K562 (cell line): ENCODE measurements around the gene LZTS2. TPM values are rescaled to one million over a fixed set of nuclear protein-coding genes. Genes with fewer than 3 reads are reported as not detected.
A peak's percentile ranks its signal among the peaks of the same experiment; 100 is the strongest.
"Not testable (repeated sequence)": the region's sequence is repeated elsewhere in the genome, so short reads cannot be mapped to it uniquely, and the experiment has no call there.

Source experiments
- ATAC-seq: fragments of 200-7000 bp; cut with Tn5 transposase; 3 replicates; pipeline ENCODE4 v1.9.1; 2020; ENCODE audit warnings: moderate library complexity
- BruUV-seq: library from RNA; stranded (reverse); fragments of 400-500 nt; replicated peaks from 2 replicates; lab custom pipeline; 2021; lab: Mats Ljungman, UMichigan
- CTCF ChIA-PET: fragments of 300-600 bp; formaldehyde crosslinking; extraction: SDS; loops from one replicate; lab custom pipeline; 2021; ENCODE audit warnings: low intra/inter-chr PET ratio; lab: Yijun Ruan, JAX
- POLR2A ChIA-PET: fragments of 300-600, 350-650 bp; sonication (Branson Sonifier 250); formaldehyde crosslinking; extraction: SDS; loops from one replicate; lab custom pipeline; 2021; ENCODE audit warnings: antibody characterized with exemption, inconsistent platforms; lab: Yijun Ruan, JAX
- DNase-seq, 4 experiments: peaks; one replicate each; pipeline versions ENCODE4 v3.0.0 to v3.0.0-alpha.2; 2011 to 2018; ENCODE audit warnings: low spot score in 3 of 4, mixed read lengths in 3 of 4; ENCODE audit errors: extremely low read depth in 1 of 4
- FAIRE-seq: peaks from 2 replicates; lab custom pipeline; 2011; peaks lifted over from hg19 to GRCh38; lab: Jason Lieb, UNC
- H2AFZ ChIP-seq: 2 replicates; pipeline ENCODE4 v1.6.0; 2011; ENCODE audit warnings: low read depth, low read length, control low read depth, inconsistent platforms
- H3K27ac ChIP-seq: fragments of 200-600 bp; 3 replicates; pipeline ENCODE4 v1.8.0; 2011; ENCODE audit warnings: low read depth, mild to moderate bottlenecking, control low read depth, inconsistent platforms, low read length, moderate library complexity, mixed read lengths; ENCODE audit errors: extremely low read depth
- H3K27me3 ChIP-seq, 2 experiments: fragments of 300-600 bp in 1 of 2; 2 replicates in 1 of 2; 3 replicates in 1 of 2; pipeline versions ENCODE4 v1.6.0 to v1.8.0; 2011; ENCODE audit warnings: inconsistent platforms in 2 of 2, low read length in 2 of 2, mild to moderate bottlenecking in 1 of 2, mixed read lengths in 1 of 2, moderate library complexity in 1 of 2; ENCODE audit not compliant: control insufficient read depth in 2 of 2, insufficient read depth in 2 of 2
- H3K36me3 ChIP-seq: fragments of 300-600 bp; 3 replicates; pipeline ENCODE4 v1.8.0; 2011; ENCODE audit warnings: mild to moderate bottlenecking, low read length, inconsistent platforms; ENCODE audit not compliant: control insufficient read depth, insufficient read depth
- H3K4me1 ChIP-seq, 2 experiments: fragments of 200-600 bp in 1 of 2; replicated peaks in 1 of 2; 2 replicates in 1 of 2; 3 replicates in 1 of 2; pipeline versions ENCODE4 v1.5.1 to v1.8.0; 2011; ENCODE audit warnings: inconsistent platforms in 2 of 2, low read length in 2 of 2, mild to moderate bottlenecking in 1 of 2, mixed read lengths in 1 of 2, moderate library complexity in 1 of 2; ENCODE audit not compliant: control insufficient read depth in 2 of 2, insufficient read depth in 2 of 2
- H3K4me2 ChIP-seq: 2 replicates; pipeline ENCODE4 v1.6.1; 2011; ENCODE audit warnings: low read length, control low read depth, inconsistent platforms, mixed read lengths; ENCODE audit not compliant: insufficient read depth
- H3K4me3 ChIP-seq: fragments of 200-600 bp; sonication (generic), shearing (Covaris generic); 2 replicates; pipeline ENCODE4 v1.5.1; 2016; ENCODE audit warnings: control low read depth, inconsistent platforms
- H3K79me2 ChIP-seq: fragments of 200-600 bp; 3 replicates; pipeline ENCODE4 v1.8.0; 2011; ENCODE audit warnings: low read length, inconsistent platforms; ENCODE audit not compliant: control insufficient read depth, insufficient read depth
- H3K9ac ChIP-seq, 2 experiments: 2 replicates each; pipeline versions ENCODE4 v1.6.0 to v1.6.1; 2011; ENCODE audit warnings: low read depth in 2 of 2, low read length in 2 of 2, control low read depth in 1 of 2, inconsistent platforms in 1 of 2, mild to moderate bottlenecking in 1 of 2, mixed read lengths in 1 of 2; ENCODE audit not compliant: insufficient read depth in 1 of 2
- H3K9me1 ChIP-seq: one replicate; pipeline ENCODE4 v1.6.0; 2011; ENCODE audit warnings: inconsistent platforms, mild to moderate bottlenecking, low read length, moderate library complexity; ENCODE audit not compliant: control insufficient read depth, insufficient read depth
- H3K9me3 ChIP-seq: replicated peaks from 2 replicates; pipeline ENCODE4 v1.5.1; 2011; ENCODE audit warnings: low read depth, low read length, inconsistent platforms; ENCODE audit not compliant: control insufficient read depth, insufficient read depth
- H4K20me1 ChIP-seq: replicated peaks from 2 replicates; pipeline ENCODE4 v1.6.1; 2011; ENCODE audit warnings: low read length, inconsistent platforms, mixed read lengths; ENCODE audit not compliant: control insufficient read depth, insufficient read depth
- DDX20 ChIP-seq: fragments of 450-650 bp; IDR thresholded peaks from 2 replicates; pipeline ENCODE4 v1.6.1; 2016; ENCODE audit warnings: missing genetic modification characterization, low read depth, mild to moderate bottlenecking, missing compliant biosample characterization, moderate library complexity
- HIVEP1 ChIP-seq: fragments of 250-450 bp; sonication (Bioruptor Pico); IDR thresholded peaks from 2 replicates; pipeline ENCODE4 v1.4.0; 2020; ENCODE audit warnings: mild to moderate bottlenecking
- NR4A1 ChIP-seq, 2 experiments: fragments of 250-450 bp in 1 of 2; fragments of 450-650 bp in 1 of 2; sonication (Bioruptor Pico) in 1 of 2; IDR thresholded peaks; 2 replicates each; pipeline versions ENCODE4 v1.4.0 to v1.6.1; 2016 to 2020; ENCODE audit warnings: mild to moderate bottlenecking in 2 of 2, missing compliant biosample characterization in 1 of 2, missing genetic modification characterization in 1 of 2, moderate library complexity in 1 of 2
- ZNF212 ChIP-seq: fragments of 450-650 bp; formaldehyde crosslinking; IDR thresholded peaks from 2 replicates; pipeline ENCODE4 v1.4.0; 2020; ENCODE audit warnings: mild to moderate bottlenecking
- WGBS: fragments of 100-300 bp; shearing (Covaris generic); methylation state at CpG from one replicate; pipeline ENCODE4 v1.1.6; 2016; ENCODE audit warnings: low coverage, mixed read lengths; ENCODE audit not compliant: insufficient coverage; ENCODE audit errors: missing lambda C conversion rate; 5-methylcytosine and 5-hydroxymethylcytosine counted together
- in situ Hi-C: fragments of 300-500 bp; cut with MboI; formaldehyde crosslinking; loops from 4 replicates; pipeline ENCODE4 v1.15.0; 2018; ENCODE audit warnings: inconsistent platforms, mixed read lengths
- intact Hi-C: fragments of 100-400 bp; cut with micrococcal nuclease; formaldehyde crosslinking; loops from 2 replicates; pipeline ENCODE4 v1.14.2; 2022
- polyA plus RNA-seq, 8 experiments: library from polyadenylated mRNA; depleted of rRNA in 4 of 8; stranded (reverse) in 5 of 8; unstranded in 3 of 8; fragments of >200 nt; fragmentation: Nextera tagmentation in 2 of 8; fragmentation: Illumina TruSeq in 1 of 8; extraction: Ambion mirVana in 2 of 8; extraction: Trizol in 1 of 8; gene quantifications; 2 replicates each; pipeline versions ENCODE4 v1.2.1 to v1.2.3, GENCODE V29; 2011 to 2014; ENCODE audit warnings: inconsistent platforms in 1 of 8, missing spikeins in 1 of 8
- total RNA-seq, 7 experiments: library from RNA; depleted of rRNA in 6 of 7; stranded (reverse); fragments of >200 nt in 6 of 7; fragmentation: Illumina TruSeq in 2 of 7; extraction: Trizol in 2 of 7; gene quantifications; 2 replicates each; pipeline versions ENCODE4 v1.2.1 to v1.2.3, GENCODE V29; 2011 to 2021; ENCODE audit warnings: low replicate concordance in 1 of 7
- TF ChIP-seq, protein P1 (sequence below): fragments of 250-450 bp; sonication (Bioruptor Pico); IDR thresholded peaks from 2 replicates; pipeline ENCODE4 v1.9.0; 2021; ENCODE audit warnings: mild to moderate bottlenecking
- TF ChIP-seq, protein P2 (sequence below): fragments of 250-450 bp; sonication (Bioruptor Pico); IDR thresholded peaks from 2 replicates; pipeline ENCODE4 v1.4.0; 2020
- TF ChIP-seq, protein P3 (sequence below), 2 experiments: fragments of 250-450 bp in 1 of 2; fragments of 450-650 bp in 1 of 2; sonication (Bioruptor Pico) in 1 of 2; IDR thresholded peaks; 2 replicates each; pipeline versions ENCODE4 v1.6.1 to v1.8.0; 2016 to 2021; ENCODE audit warnings: mild to moderate bottlenecking in 2 of 2, moderate library complexity in 2 of 2, missing compliant biosample characterization in 1 of 2, missing genetic modification characterization in 1 of 2
- TF ChIP-seq, protein P4 (sequence below): fragments of 200-800 bp; sonication (Bioruptor generic); IDR thresholded peaks from 2 replicates; pipeline ENCODE4 v1.6.1; 2017; ENCODE audit warnings: missing genetic modification characterization, missing compliant biosample characterization

Gene LZTS2
- total and polyA plus RNA-seq, 9 of the 15 experiments (the other 6 are each of a cell fraction or from before 2014, with no cell fraction given), result 0.23 to 42.5 (median 14.7) TPM

DNA sequence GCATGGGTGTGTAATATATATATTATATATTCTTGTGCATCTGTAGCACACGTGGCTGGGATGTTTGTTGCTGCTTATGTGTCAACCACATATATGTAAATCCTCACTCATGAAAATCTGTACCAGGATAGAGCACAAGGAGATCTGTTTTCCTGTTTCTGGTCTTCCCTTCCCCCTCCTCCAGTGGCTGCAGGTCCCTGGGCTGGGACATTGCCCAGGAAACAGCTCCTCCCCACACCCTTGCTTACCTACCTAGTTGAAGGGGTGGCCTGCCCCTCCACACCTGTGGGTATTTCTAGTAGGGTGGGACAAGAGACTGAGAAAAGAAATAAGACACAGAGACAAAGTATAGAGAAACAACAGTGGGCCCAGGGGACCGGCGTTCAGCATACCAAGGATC lies 33.7 kb downstream of the LZTS2 start:
- WGBS, result 10% methylated on average over 1 of the region's 3 CpGs
- TF ChIP-seq, protein P1, sequence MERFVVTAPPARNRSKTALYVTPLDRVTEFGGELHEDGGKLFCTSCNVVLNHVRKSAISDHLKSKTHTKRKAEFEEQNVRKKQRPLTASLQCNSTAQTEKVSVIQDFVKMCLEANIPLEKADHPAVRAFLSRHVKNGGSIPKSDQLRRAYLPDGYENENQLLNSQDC (CRISPR knock-in tag), result no peak
- TF ChIP-seq ZNF212 (CRISPR knock-in tag), result no peak
- no peaks in the 10 kb centered on the region for H3K9me3 ChIP-seq
- no peak overlapping the region for H3K9ac ChIP-seq
- in situ Hi-C loops (no loop called here), intact Hi-C loops (loop anchor here (5.0 to 10.0 kb wide), 2 partner anchors 34 to 412 kb away; no protein-coding TSS in a partner anchor)
- no peak overlapping the region for H2AFZ ChIP-seq
- ATAC-seq, result no peak
- FAIRE-seq, result no peak
- no peaks in the 10 kb centered on the region for H3K79me2 ChIP-seq
- peaks cover 12 to 45% of the 10 kb centered on the region in 2 experiments for H3K4me1 ChIP-seq
- no peak overlapping the region for H3K27ac ChIP-seq
- H3K4me2 ChIP-seq, result no peak overlapping the region
- no peaks in the 10 kb centered on the region for H3K36me3 ChIP-seq
- no peak overlapping the region for H3K4me3 ChIP-seq
- POLR2A ChIA-PET, result no interaction called here
- BruUV-seq, result no TSS peak
- H4K20me1 ChIP-seq, result no peaks in the 10 kb centered on the region
- H3K9me1 ChIP-seq, result no peaks in the 10 kb centered on the region
- H3K27me3 ChIP-seq, result peaks cover 0 to 4% of the 10 kb centered on the region in 2 experiments; a peak in 3 of 5 replicates
- CTCF ChIA-PET, result no interaction called here
- no peak for DNase-seq

- not testable (repeated sequence) for BruUV-seq; H2AFZ ChIP-seq; TF ChIP-seq NR4A1 (CRISPR knock-in tag; IDR thresholded peaks at IDR 0.05)
- TF ChIP-seq, protein P2, sequence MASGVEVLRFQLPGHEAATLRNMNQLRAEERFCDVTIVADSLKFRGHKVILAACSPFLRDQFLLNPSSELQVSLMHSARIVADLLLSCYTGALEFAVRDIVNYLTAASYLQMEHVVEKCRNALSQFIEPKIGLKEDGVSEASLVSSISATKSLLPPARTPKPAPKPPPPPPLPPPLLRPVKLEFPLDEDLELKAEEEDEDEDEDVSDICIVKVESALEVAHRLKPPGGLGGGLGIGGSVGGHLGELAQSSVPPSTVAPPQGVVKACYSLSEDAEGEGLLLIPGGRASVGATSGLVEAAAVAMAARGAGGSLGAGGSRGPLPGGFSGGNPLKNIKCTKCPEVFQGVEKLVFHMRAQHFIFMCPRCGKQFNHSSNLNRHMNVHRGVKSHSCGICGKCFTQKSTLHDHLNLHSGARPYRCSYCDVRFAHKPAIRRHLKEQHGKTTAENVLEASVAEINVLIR (CRISPR knock-in tag), result 0 out of 2 replicates have a peak, but pooled peaks have one; percentile 51
- TF ChIP-seq, protein P3, sequence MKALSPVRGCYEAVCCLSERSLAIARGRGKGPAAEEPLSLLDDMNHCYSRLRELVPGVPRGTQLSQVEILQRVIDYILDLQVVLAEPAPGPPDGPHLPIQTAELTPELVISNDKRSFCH (CRISPR knock-in tag; IDR thresholded peaks at IDR 0.05), result not testable (repeated sequence)
- TF ChIP-seq, protein P3 (tag; IDR thresholded peaks at IDR 0.05), result peak; percentile 47; the same call in 1 of the 2 replicates
- TF ChIP-seq, protein P4, sequence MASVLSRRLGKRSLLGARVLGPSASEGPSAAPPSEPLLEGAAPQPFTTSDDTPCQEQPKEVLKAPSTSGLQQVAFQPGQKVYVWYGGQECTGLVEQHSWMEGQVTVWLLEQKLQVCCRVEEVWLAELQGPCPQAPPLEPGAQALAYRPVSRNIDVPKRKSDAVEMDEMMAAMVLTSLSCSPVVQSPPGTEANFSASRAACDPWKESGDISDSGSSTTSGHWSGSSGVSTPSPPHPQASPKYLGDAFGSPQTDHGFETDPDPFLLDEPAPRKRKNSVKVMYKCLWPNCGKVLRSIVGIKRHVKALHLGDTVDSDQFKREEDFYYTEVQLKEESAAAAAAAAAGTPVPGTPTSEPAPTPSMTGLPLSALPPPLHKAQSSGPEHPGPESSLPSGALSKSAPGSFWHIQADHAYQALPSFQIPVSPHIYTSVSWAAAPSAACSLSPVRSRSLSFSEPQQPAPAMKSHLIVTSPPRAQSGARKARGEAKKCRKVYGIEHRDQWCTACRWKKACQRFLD (CRISPR knock-in tag), result 0 out of 2 replicates have a peak, but pooled peaks have one; percentile 45
- TF ChIP-seq NR4A1 (tag; IDR thresholded peaks at IDR 0.05), result peak; percentile 87
- TF ChIP-seq HIVEP1, result 0 out of 2 replicates have a peak, but pooled peaks have one; percentile 25
- peak; percentile 47; the same call in 1 of the 2 replicates for TF ChIP-seq DDX20 (tag)
These were observed 34.8 kb downstream of the LZTS2 start for GRCh38 chr10:101034404-101034803.

More at GRCh38 chr10:101034404-101034803, 34.8 kb downstream of the LZTS2 start:
- Histone ChIP-seq H3K9ac (peak overlapping the region in 1 of 2 experiments; percentile 45; a peak in 1 of 4 replicates), H3K4me1 (peaks cover 12 to 43% of the 10 kb centered on the region in 2 experiments; a peak in 4 of 5 replicates), H3K4me2 (peak overlapping the region; percentile 32; the same call in 1 of the 2 replicates)
- ATAC-seq, H3K27ac ChIP-seq, H3K79me2 ChIP-seq, H3K4me3 ChIP-seq, in situ Hi-C loops, H3K9me1 ChIP-seq, H3K9me3 ChIP-seq, CTCF ChIA-PET, H3K27me3 ChIP-seq, H3K36me3 ChIP-seq, H4K20me1 ChIP-seq: not testable (repeated sequence)
- POLR2A ChIA-PET, result interaction anchor here (0.6 to 1.4 kb wide), 3 partner anchors 23 to 1679 kb away, joined by 3 to 5 read pairs (median 3); no protein-coding TSS in a partner anchor
- FAIRE-seq (peak; percentile 26), DNase-seq (peak in 3 of 4 experiments; percentile 21 to 58 (median 53))
- WGBS, result 0% methylated on average over 4 of the region's 4 CpGs
- intact Hi-C loops, result loop anchor here (5.0 to 10.0 kb wide), 2 partner anchors 33 to 410 kb away; no protein-coding TSS in a partner anchor
